Heart right ventricle (tissue), 16 donors: ENCODE measurements around the gene TCERG1L. TPM values are rescaled to one million over a fixed set of nuclear protein-coding genes. Genes with fewer than 3 reads are reported as not detected.

Source experiments
- ATAC-seq, 8 donors: fragments of 200-7000 bp; cut with Tn5 transposase; one replicate each; pipeline ENCODE4 v1.9.1; 2020; ENCODE audit warnings: mild to moderate bottlenecking in 8 of 8, moderate library complexity in 8 of 8, moderate number of reproducible peaks in 1 of 8
- DNase-seq, 2 donors: peaks; one replicate each; pipeline ENCODE4 v3.0.0-alpha.2; 2020
- H3K27ac ChIP-seq, 10 donors: fragments of 200-600 bp; sonication (generic) in 2 of 10; one replicate each; pipeline versions ENCODE4 v1.5.0 to v1.8.0; 2020 to 2022; ENCODE audit warnings: mild to moderate bottlenecking in 3 of 10
- H3K27me3 ChIP-seq, 7 donors: fragments of 200-600 bp; one replicate each; pipeline ENCODE4 v1.8.0; 2021 to 2022; ENCODE audit warnings: mild to moderate bottlenecking in 2 of 7
- H3K36me3 ChIP-seq, 9 donors: fragments of 200-600 bp; sonication (generic) in 1 of 9; one replicate each; pipeline versions ENCODE4 v1.5.0 to v1.8.0; 2020 to 2022; ENCODE audit warnings: mild to moderate bottlenecking in 2 of 9
- H3K4me1 ChIP-seq, 9 donors: fragments of 200-600 bp; sonication (generic) in 1 of 9; one replicate each; pipeline versions ENCODE4 v1.5.0 to v1.8.0; 2020 to 2022; ENCODE audit warnings: mild to moderate bottlenecking in 4 of 9
- H3K4me3 ChIP-seq, 10 donors: fragments of 200-600 bp; sonication (generic) in 2 of 10; one replicate each; pipeline versions ENCODE4 v1.5.0 to v1.8.0; 2020 to 2022; ENCODE audit warnings: mild to moderate bottlenecking in 7 of 10, moderate library complexity in 2 of 10
- H3K9me3 ChIP-seq, 11 donors: fragments of 200-600 bp in 10 of 11; sonication (generic) in 2 of 11; one replicate each; pipeline versions ENCODE4 v1.5.0 to v1.8.0; 2013 to 2022; ENCODE audit warnings: mild to moderate bottlenecking in 2 of 11, control low read depth in 1 of 11, moderate library complexity in 1 of 11
- WGBS, 2 donors: extraction: QIAGEN DNeasy Blood & Tissue Kit; methylation state at CpG; one replicate each; pipeline ENCODE4 v1.1.7; 2013; ENCODE audit warnings: inconsistent platforms in 1 of 2; 5-methylcytosine and 5-hydroxymethylcytosine counted together
- intact Hi-C, 10 donors: fragments of 100-400 bp; cut with DNase I; formaldehyde crosslinking; loops; one replicate each; pipeline versions ENCODE4 v1.11.1 to v1.14.2; 2022
- polyA plus RNA-seq, 2 donors: library from polyadenylated mRNA; stranded (reverse); fragments of 200-250 nt; gene quantifications; one replicate each; pipeline ENCODE4 v1.2.3, GENCODE V29; 2013
- total RNA-seq, 10 donors: library from RNA; stranded (reverse); fragmentation: NEBNext Ultra II Directional in 3 of 10; extraction: Animal tissue kit (Norgen Biotek cat#: 25700) in 3 of 10; gene quantifications; one replicate each; pipeline versions ENCODE4 v1.2.1 to v1.2.4, GENCODE V29; 2021 to 2023
- TF ChIP-seq, protein P1 (sequence below), 9 donors: fragments of 200-600 bp; sonication (generic) in 2 of 9; IDR thresholded peaks; one replicate each; pipeline versions ENCODE4 v1.5.0 to v1.8.0; 2021 to 2022; ENCODE audit warnings: antibody characterized with exemption in 9 of 9, mild to moderate bottlenecking in 5 of 9, moderate library complexity in 1 of 9
- donor health status: Arrhythmogenic right ventricular cardiomyopathy.
- donor health status: ischemic (EF 13 %, LVEDD 7.1; RV severe dilation, severe dysfunction).
- donor health status: healthy with polysubstance abuse.
- donor health status: DM: no; HTN: yes; CAD: no.
- donor health status: DM: no; HTN: no; CAD: no.
- donor health status: ischemic (EF 25% LVEDD 6.9; RV normal size, moderate dysfunction).
- donor health status: ischemic (EF 25% LVEDD 5.7; RV mildly dilated, moderate dysfunction).
- donor health status: healthy.
- donor health status: DM: yes; HTN: yes; CAD: no.
- donor health status: Ischemic cardiomyopathy.
- donor health status: ischemic (EF 35%, LVEDD 5.7; RV mildly dilated, moderate dysfunction).
- donor health status: nonischemic (EF 11% LVEDD 7.7; RV severe dilation, severe dysfunction).
- donor health status: DM: yes; HTN: yes; CAD: no.
- donor health status: PGD.
- donor health status: ischemic (EF 29% LVEDD 5.4; RV normal size, mild dysfunction).
- donor health status: nonischemic (EF 23%, LVEDD 6.1; RV moderate dilation, normal function).

TCERG1L gene
- total and polyA plus RNA-seq, 12 donors, result 0.09 TPM; not detected in 10

DNA sequence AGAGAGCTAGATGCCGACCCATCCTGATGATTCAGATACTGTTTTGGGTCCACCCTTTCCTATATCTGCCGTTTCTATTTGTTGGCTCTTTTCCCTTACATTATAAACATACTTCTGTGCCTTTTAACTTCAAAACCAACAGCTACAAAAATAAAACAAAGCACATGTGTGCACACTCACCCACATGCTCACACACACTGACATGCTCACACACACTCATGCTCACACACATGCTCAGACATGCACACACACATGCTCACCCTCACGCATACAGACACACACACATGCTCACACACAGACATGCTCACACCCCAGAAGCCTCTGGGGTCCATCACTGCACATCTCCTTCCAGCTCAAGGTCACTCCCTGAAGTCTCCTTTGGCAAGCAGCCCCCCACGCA is 88.1 kb downstream of the TCERG1L start:
- no peaks in the 10 kb centered on the region for H3K4me1 ChIP-seq
- H3K27me3 ChIP-seq, result peaks cover 0 to 45% (median 26%) of the 10 kb centered on the region in 7 donors
- H3K36me3 ChIP-seq, result no peaks in the 10 kb centered on the region
- DNase-seq, result no peak
- no peak overlapping the region for H3K4me3 ChIP-seq
- H3K27ac ChIP-seq, result no peak overlapping the region
- no peaks in the 10 kb centered on the region for H3K9me3 ChIP-seq
- TF ChIP-seq, protein P1, sequence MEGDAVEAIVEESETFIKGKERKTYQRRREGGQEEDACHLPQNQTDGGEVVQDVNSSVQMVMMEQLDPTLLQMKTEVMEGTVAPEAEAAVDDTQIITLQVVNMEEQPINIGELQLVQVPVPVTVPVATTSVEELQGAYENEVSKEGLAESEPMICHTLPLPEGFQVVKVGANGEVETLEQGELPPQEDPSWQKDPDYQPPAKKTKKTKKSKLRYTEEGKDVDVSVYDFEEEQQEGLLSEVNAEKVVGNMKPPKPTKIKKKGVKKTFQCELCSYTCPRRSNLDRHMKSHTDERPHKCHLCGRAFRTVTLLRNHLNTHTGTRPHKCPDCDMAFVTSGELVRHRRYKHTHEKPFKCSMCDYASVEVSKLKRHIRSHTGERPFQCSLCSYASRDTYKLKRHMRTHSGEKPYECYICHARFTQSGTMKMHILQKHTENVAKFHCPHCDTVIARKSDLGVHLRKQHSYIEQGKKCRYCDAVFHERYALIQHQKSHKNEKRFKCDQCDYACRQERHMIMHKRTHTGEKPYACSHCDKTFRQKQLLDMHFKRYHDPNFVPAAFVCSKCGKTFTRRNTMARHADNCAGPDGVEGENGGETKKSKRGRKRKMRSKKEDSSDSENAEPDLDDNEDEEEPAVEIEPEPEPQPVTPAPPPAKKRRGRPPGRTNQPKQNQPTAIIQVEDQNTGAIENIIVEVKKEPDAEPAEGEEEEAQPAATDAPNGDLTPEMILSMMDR (IDR thresholded peaks at IDR 0.05), result no peak
- no peak for ATAC-seq
- intact Hi-C loops, result no loop called here
- WGBS, 2 donors, result 69% methylated on average over 4 of the region's 4 CpGs

- Histone ChIP-seq H3K4me1 (no peaks in the 10 kb centered on the region), H3K36me3 (no peaks in the 10 kb centered on the region), H3K9me3 (no peaks in the 10 kb centered on the region), H3K4me3 (no peak overlapping the region), H3K27me3 (peaks cover 0 to 45% (median 26%) of the 10 kb centered on the region in 7 donors), H3K27ac (no peak overlapping the region)
- intact Hi-C loops, result no loop called here
- 91 to 92% methylated on average over 16 of the region's 16 CpGs for WGBS, 2 donors
- DNase-seq, result no peak
- no peak for ATAC-seq
- TF ChIP-seq, protein P1 (IDR thresholded peaks at IDR 0.05), result no peak
Measured at GRCh38 chr10:131222986-131223385, 88.5 kb downstream of the TCERG1L start.

DNA sequence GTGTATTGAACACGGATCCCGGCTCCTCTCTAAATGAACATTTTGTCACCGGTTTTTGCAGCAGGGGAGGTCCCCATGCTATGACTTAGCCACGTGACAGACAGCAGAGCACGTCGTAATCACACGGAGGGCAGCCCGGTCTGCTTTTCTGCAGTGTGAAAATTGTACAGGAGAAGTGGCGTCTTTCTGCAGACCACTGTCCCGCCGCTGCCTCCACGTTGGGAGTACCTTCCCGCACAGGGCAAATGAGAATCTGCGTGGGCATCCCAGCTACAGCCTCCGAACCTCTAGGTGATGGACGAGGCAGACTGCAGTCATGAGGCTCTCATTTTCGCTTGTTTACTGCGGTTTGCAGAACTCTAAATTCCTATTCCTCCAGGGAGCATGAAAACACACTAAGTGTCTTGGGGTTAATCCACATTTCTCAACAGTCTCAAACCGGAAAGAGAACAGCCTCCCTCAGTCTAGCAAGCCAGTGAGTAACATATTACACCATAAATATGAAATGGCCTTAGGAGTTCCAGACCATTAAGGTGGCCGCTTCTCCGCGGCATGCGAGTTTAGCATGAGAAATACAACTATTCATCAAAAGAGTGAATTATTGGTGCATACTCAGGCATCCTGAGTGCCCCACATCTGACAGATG is 89.8 kb downstream of the TCERG1L start:
- TF ChIP-seq, protein P1 (IDR thresholded peaks at IDR 0.05), result no peak
- ATAC-seq (no peak), DNase-seq (no peak)

GRCh38 chr10:131220601-131221171 is 90.8 kb downstream of the TCERG1L start:
- Histone ChIP-seq H3K27ac (no peak overlapping the region), H3K4me3 (no peak overlapping the region), H3K36me3 (no peaks in the 10 kb centered on the region), H3K9me3 (no peaks in the 10 kb centered on the region), H3K27me3 (peaks cover 0 to 45% (median 27%) of the 10 kb centered on the region in 7 donors), H3K4me1 (no peaks in the 10 kb centered on the region)
- WGBS, 2 donors, result 78% methylated on average over 11 of the region's 11 CpGs
- ATAC-seq (peak in 1 of 8 donors; percentile 40), DNase-seq (no peak)
- TF ChIP-seq, protein P1 (IDR thresholded peaks at IDR 0.05), result no peak
- intact Hi-C loops, result no loop called here

More for the DNA sequence above, 89.8 kb downstream of the TCERG1L start:
- Histone ChIP-seq H3K27ac (no peak overlapping the region), H3K9me3 (no peaks in the 10 kb centered on the region), H3K4me1 (no peaks in the 10 kb centered on the region), H3K27me3 (peaks cover 0 to 45% (median 26%) of the 10 kb centered on the region in 7 donors), H3K4me3 (no peak overlapping the region), H3K36me3 (no peaks in the 10 kb centered on the region)
- WGBS, 2 donors, result 86 to 89% methylated on average over 23 of the region's 23 CpGs
- intact Hi-C loops, result no loop called here
